Lower leg skin (tissue), 3 donors: ENCODE measurements around the gene GSC2.

Source experiments
- POLR2A ChIP-seq, 2 donors: fragments of 450-650 bp; IDR thresholded peaks; one replicate each; pipeline ENCODE4 v1.6.1; 2016 to 2017; ENCODE audit warnings: antibody characterized with exemption in 2 of 2, mild to moderate bottlenecking in 1 of 2, moderate library complexity in 1 of 2
- TF ChIP-seq, protein P1 (sequence below), 3 donors: fragments of 450-650 bp; IDR thresholded peaks; one replicate each; pipeline ENCODE4 v1.5.1; 2016; ENCODE audit warnings: antibody characterized with exemption in 3 of 3, mild to moderate bottlenecking in 3 of 3, moderate library complexity in 2 of 3

DNA sequence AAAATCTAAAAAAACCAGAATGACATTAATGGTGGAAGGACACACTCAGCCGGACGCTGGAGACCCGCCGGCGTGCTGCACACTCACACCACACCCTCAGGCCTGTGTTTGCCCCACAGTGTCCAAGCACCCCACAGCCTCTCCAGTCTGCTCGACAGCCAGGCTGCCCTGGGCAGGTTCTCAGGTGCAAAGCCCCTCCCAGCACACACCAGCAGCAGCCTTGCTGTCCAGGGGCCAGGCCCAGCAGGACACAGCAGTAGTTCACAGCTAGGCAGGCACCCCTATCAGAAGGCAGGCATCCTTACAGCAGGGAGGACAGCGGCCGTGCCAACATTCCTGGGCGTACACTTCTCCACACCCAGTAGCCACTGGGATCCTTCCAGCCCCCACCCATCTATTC is 30.1 kb upstream of the GSC2 start:
- TF ChIP-seq, protein P1, sequence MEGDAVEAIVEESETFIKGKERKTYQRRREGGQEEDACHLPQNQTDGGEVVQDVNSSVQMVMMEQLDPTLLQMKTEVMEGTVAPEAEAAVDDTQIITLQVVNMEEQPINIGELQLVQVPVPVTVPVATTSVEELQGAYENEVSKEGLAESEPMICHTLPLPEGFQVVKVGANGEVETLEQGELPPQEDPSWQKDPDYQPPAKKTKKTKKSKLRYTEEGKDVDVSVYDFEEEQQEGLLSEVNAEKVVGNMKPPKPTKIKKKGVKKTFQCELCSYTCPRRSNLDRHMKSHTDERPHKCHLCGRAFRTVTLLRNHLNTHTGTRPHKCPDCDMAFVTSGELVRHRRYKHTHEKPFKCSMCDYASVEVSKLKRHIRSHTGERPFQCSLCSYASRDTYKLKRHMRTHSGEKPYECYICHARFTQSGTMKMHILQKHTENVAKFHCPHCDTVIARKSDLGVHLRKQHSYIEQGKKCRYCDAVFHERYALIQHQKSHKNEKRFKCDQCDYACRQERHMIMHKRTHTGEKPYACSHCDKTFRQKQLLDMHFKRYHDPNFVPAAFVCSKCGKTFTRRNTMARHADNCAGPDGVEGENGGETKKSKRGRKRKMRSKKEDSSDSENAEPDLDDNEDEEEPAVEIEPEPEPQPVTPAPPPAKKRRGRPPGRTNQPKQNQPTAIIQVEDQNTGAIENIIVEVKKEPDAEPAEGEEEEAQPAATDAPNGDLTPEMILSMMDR (IDR thresholded peaks at IDR 0.05) = no peak
- no peak for TF ChIP-seq POLR2A (IDR thresholded peaks at IDR 0.05)
